Gastrocnemius medialis (tissue), 4 donors: Measurements from ENCODE around the gene IRX6. TPM values are rescaled to one million over a fixed set of nuclear protein-coding genes. Genes with fewer than 3 reads are reported as not detected.

Experiments
- ATAC-seq, 2 donors: fragments of 150-250 bp; one replicate each; pipeline ENCODE4 v1.9.1; 2016
- DNase-seq, 2 donors: peaks; one replicate each; pipeline ENCODE4 v3.0.0-alpha.2; 2019
- H3K27ac ChIP-seq, 4 donors: fragments of 200-600 bp; sonication (generic); 1 replicate in 1 of 4; 2 replicates in 3 of 4; pipeline ENCODE4 v1.5.1; 2016 to 2018; ENCODE audit warnings: mild to moderate bottlenecking in 2 of 4, moderate library complexity in 1 of 4
- H3K27me3 ChIP-seq, 3 donors: fragments of 200-600 bp; sonication (generic) in 2 of 3; 1 replicate in 1 of 3; 2 replicates in 2 of 3; pipeline versions ENCODE4 v1.5.1 to v1.6.0; 2016 to 2019; ENCODE audit warnings: mild to moderate bottlenecking in 1 of 3, moderate library complexity in 1 of 3
- H3K36me3 ChIP-seq, 2 donors: fragments of 200-600 bp; sonication (generic) in 1 of 2; one replicate each; pipeline ENCODE4 v1.5.1; 2017 to 2018
- H3K4me1 ChIP-seq, 2 donors: fragments of 200-600 bp; sonication (generic) in 1 of 2; one replicate each; pipeline ENCODE4 v1.5.1; 2016 to 2017; ENCODE audit warnings: mild to moderate bottlenecking in 2 of 2
- H3K4me3 ChIP-seq, 4 donors: fragments of 200-600 bp; sonication (generic) in 3 of 4; 1 replicate in 1 of 4; 2 replicates in 3 of 4; pipeline ENCODE4 v1.5.1; 2016 to 2019; ENCODE audit warnings: mild to moderate bottlenecking in 2 of 4
- H3K9me3 ChIP-seq, 3 donors: fragments of 200-600 bp; sonication (generic) in 2 of 3; 1 replicate in 1 of 3; 2 replicates in 2 of 3; pipeline ENCODE4 v1.5.1; 2016 to 2019
- POLR2A ChIP-seq, 2 donors: fragments of 450-650 bp; IDR thresholded peaks; one replicate each; pipeline ENCODE4 v1.6.1; 2017; ENCODE audit warnings: antibody characterized with exemption in 2 of 2, mild to moderate bottlenecking in 2 of 2, moderate library complexity in 2 of 2
- in situ Hi-C, 4 donors: fragments of 200-750 bp; cut with MboI; loops; one replicate each; pipeline versions ENCODE4 v1.15.0 to v1.8.0; 2017; ENCODE audit warnings: low sequenced_read_pairs in 4 of 4
- intact Hi-C: fragments of 100-400 bp; cut with DNase I; formaldehyde crosslinking; loops from one replicate; pipeline ENCODE4 v1.15.1; 2023; ENCODE audit warnings: low total_unique reads
- total RNA-seq, 4 donors: library from RNA; depleted of rRNA; stranded (reverse); fragments of >200 nt; gene quantifications; one replicate each; pipeline versions ENCODE4 v1.1.0 to v1.2.3, GENCODE V29; 2016
- TF ChIP-seq, protein P1 (sequence below), 5 experiments: fragments of 450-650 bp in 3 of 5; fragments of 200-600 bp in 2 of 5; sonication (generic) in 2 of 5; IDR thresholded peaks in 4 of 5; conservative IDR thresholded peaks in 1 of 5; 1 replicate in 4 of 5; 2 replicates in 1 of 5; pipeline ENCODE4 v1.5.1; 2016 to 2019; ENCODE audit warnings: antibody characterized with exemption in 5 of 5, mild to moderate bottlenecking in 3 of 5, moderate library complexity in 3 of 5

The IRX6 gene
- total RNA-seq, 4 donors from 2014 or later = 0.39 to 3.8 (median 1.4) TPM

DNA sequence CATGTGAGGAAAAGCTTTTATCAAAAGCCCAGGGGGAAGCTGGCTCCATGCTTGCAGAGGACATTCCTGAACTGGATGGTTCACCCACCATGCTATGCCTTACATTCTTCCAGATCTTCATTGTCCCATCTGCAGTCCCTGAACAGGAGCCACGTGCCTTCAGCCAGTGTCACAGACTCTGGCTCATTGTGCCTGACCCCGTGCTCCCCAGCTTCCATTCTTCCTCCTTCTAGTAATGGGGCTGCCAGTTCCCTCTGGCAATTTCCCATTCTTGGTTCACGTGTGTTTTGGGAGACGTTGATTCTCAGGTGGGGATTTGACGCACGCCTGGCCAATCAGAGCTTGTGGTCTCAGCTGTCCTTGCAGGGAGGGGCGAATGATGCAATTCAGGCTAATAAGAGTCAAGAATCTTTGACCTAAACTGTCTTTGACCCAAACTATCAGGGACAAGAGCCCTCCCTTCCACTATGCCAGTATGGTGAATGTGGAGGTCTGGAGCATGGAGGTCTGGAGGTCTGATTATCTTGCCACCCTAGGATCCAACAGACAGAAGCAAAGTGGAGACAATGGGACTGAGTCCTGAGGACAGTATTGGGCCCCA, 52.7 kb downstream of the IRX6 start:
- Histone ChIP-seq H3K4me3 (no peak overlapping the region), H3K36me3 (no peaks in the 10 kb centered on the region), H3K9me3 (no peaks in the 10 kb centered on the region), H3K4me1 (no peaks in the 10 kb centered on the region), H3K27ac (no peak overlapping the region), H3K27me3 (no peaks in the 10 kb centered on the region)
- DNase-seq (no peak), ATAC-seq (no peak)
- intact Hi-C loops = no loop called here
- no peak for TF ChIP-seq POLR2A (IDR thresholded peaks at IDR 0.05)
- TF ChIP-seq, protein P1, sequence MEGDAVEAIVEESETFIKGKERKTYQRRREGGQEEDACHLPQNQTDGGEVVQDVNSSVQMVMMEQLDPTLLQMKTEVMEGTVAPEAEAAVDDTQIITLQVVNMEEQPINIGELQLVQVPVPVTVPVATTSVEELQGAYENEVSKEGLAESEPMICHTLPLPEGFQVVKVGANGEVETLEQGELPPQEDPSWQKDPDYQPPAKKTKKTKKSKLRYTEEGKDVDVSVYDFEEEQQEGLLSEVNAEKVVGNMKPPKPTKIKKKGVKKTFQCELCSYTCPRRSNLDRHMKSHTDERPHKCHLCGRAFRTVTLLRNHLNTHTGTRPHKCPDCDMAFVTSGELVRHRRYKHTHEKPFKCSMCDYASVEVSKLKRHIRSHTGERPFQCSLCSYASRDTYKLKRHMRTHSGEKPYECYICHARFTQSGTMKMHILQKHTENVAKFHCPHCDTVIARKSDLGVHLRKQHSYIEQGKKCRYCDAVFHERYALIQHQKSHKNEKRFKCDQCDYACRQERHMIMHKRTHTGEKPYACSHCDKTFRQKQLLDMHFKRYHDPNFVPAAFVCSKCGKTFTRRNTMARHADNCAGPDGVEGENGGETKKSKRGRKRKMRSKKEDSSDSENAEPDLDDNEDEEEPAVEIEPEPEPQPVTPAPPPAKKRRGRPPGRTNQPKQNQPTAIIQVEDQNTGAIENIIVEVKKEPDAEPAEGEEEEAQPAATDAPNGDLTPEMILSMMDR (IDR thresholded peaks at IDR 0.05 in 4 of 5, conservative IDR thresholded peaks at IDR 0.05 in 1 of 5) = no peak
- in situ Hi-C loops = no loop called here

DNA sequence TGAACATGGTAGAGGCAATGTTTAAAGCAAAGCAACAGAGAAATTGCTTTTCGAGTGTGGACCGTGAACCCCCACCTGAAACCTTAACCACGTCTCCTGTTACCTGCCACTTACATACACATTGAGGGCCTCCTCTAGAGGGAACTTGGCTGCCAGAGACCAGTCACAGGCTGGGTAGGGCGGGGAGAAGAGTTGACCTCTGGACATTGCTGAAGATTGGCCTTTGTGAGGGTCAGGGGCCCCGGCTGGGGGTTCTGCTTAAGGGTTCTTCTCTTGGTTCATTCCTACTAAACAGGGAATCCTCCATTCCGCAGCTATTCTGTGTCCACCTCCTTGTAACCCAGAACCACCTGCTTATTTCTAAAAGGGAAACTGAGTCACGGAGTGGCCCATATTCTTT, 53.8 kb downstream of the IRX6 start:
- no peaks in the 10 kb centered on the region for H3K27me3 ChIP-seq
- in situ Hi-C loops = no loop called here
- no peaks in the 10 kb centered on the region for H3K4me1 ChIP-seq
- DNase-seq = no peak
- H3K27ac ChIP-seq = no peak overlapping the region
- TF ChIP-seq, protein P1 (IDR thresholded peaks at IDR 0.05 in 4 of 5, conservative IDR thresholded peaks at IDR 0.05 in 1 of 5) = no peak
- no peak for TF ChIP-seq POLR2A (IDR thresholded peaks at IDR 0.05)
- H3K9me3 ChIP-seq = no peaks in the 10 kb centered on the region
- no peak overlapping the region for H3K4me3 ChIP-seq
- H3K36me3 ChIP-seq = no peaks in the 10 kb centered on the region
- intact Hi-C loops = no loop called here
- no peak for ATAC-seq

DNA sequence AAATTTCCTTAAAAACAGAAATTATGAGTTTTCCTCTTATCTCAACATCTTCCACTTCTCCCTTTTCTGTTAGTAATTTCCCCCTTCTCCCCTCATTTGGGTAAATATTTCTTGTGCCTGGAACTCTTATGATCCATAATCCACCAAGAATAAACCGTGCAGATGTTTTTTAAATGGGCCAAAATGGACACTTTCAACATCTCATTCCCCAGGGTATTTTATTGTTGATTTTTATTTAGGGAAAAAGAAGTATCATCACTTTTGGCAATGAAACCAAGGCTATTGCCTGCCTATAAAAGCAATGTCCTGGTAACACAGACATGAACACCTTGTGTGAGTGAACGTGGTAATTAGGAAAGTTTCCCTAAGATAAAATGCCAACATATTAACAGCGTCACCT, 54.6 kb downstream of the IRX6 start:
- in situ Hi-C loops (no loop called here), intact Hi-C loops (no loop called here)
- no peak for DNase-seq
- H3K27me3 ChIP-seq = no peaks in the 10 kb centered on the region
- no peak for ATAC-seq
- no peaks in the 10 kb centered on the region for H3K36me3 ChIP-seq
- H3K9me3 ChIP-seq = no peaks in the 10 kb centered on the region
- no peak overlapping the region for H3K4me3 ChIP-seq
- H3K27ac ChIP-seq = no peak overlapping the region
- H3K4me1 ChIP-seq = no peaks in the 10 kb centered on the region
- TF ChIP-seq, protein P1 (IDR thresholded peaks at IDR 0.05 in 4 of 5, conservative IDR thresholded peaks at IDR 0.05 in 1 of 5) = no peak
- TF ChIP-seq POLR2A (IDR thresholded peaks at IDR 0.05) = no peak

DNA sequence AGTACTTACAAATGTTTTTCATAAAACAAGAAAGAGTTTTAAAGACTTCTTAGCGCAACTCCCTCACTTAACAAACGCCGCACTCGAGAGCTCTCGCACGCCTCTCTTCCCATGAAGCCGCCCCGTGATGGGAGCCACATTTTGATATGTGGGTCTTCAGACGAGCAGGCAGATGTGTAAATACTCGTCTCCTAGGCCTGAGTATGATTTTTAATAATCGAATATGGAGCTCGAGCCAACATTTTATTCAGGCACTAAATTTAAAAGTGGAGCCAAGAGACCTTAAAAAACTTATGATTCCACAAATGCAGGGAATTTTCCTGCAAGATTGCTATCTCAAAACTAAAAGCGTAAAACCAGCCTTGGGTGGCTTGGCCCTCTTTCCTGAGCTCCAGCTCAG, 55.4 kb downstream of the IRX6 start:
- TF ChIP-seq, protein P1 (IDR thresholded peaks at IDR 0.05 in 4 of 5, conservative IDR thresholded peaks at IDR 0.05 in 1 of 5) = no peak
- H3K36me3 ChIP-seq = no peaks in the 10 kb centered on the region
- in situ Hi-C loops (no loop called here), intact Hi-C loops (no loop called here)
- no peaks in the 10 kb centered on the region for H3K4me1 ChIP-seq
- ATAC-seq (no peak), DNase-seq (no peak)
- no peaks in the 10 kb centered on the region for H3K27me3 ChIP-seq
- H3K9me3 ChIP-seq = no peaks in the 10 kb centered on the region
- no peak overlapping the region for H3K4me3 ChIP-seq
- peak overlapping the region in 3 of 4 donors; percentile 38 to 65 (median 51) for H3K27ac ChIP-seq

DNA sequence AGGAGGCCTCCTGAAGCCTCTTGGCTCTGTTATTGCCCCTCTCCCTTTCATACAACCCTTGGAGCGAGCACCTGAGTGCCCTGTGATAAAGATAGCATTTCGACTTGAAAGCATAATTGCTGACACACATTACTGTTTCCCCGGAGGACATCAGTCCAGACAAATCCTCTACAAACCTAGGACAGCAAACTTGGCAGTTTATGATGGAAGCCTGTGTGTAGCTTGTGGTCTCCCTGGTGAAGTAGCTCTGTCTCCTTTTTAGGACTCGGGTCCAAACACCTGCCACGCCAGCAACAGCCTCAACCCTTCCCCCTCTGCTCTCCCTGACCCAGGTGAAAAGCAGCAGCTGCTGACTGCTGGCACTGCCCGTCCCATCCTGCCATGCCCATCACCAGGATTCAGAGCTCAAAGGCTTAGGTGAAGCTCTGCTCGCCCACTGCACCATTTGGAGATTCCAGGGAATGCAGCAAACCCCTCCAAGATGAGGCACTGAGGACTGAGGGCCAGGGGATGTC, 55.9 kb downstream of the IRX6 start:
- no peak for TF ChIP-seq POLR2A (IDR thresholded peaks at IDR 0.05)
- TF ChIP-seq, protein P1 (IDR thresholded peaks at IDR 0.05 in 4 of 5, conservative IDR thresholded peaks at IDR 0.05 in 1 of 5) = no peak
- no peaks in the 10 kb centered on the region for H3K36me3 ChIP-seq
- intact Hi-C loops = loop anchor here (10.0 kb wide), 1 partner anchor 295 kb away; no protein-coding TSS in a partner anchor
- DNase-seq (no peak), ATAC-seq (no peak)
- no peaks in the 10 kb centered on the region for H3K4me1 ChIP-seq
- no peaks in the 10 kb centered on the region for H3K27me3 ChIP-seq
- in situ Hi-C loops = no loop called here
- H3K9me3 ChIP-seq = no peaks in the 10 kb centered on the region
- peak overlapping the region in 3 of 4 donors; percentile 38 to 65 (median 51) for H3K27ac ChIP-seq
- no peak overlapping the region for H3K4me3 ChIP-seq
